ENCODE data around the gene AHCYL1. TPM values are rescaled to one million over a fixed set of nuclear protein-coding genes. Genes with fewer than 3 reads are reported as not detected.

Gene AHCYL1
- total RNA-seq, 1 experiment from 2014 or later = 147 TPM

- Histone ChIP-seq H3K4me3 (peak overlapping the region; percentile 87; the same call in 1 of the 2 replicates), H3F3A (ENCODE audit: insufficient read depth, low read depth) (peaks cover 7% of the 10 kb centered on the region; the same call in 1 of the 2 replicates), H3K9me2 (ENCODE audit: insufficient read depth) (no peaks in the 10 kb centered on the region), H3K27ac (no peak overlapping the region), H2AFZ (no peak overlapping the region), H3K9me3 (ENCODE audit: insufficient read depth, low read depth) (no peaks in the 10 kb centered on the region), H3K4me1 (replicated peaks; ENCODE audit: insufficient read depth) (peaks cover 54% of the 10 kb centered on the region), H3K36me3 (ENCODE audit: low read depth) (peaks cover 61% of the 10 kb centered on the region), H3K79me2 (ENCODE audit: low read depth) (peaks cover 88% of the 10 kb centered on the region), H3K4me2 (peak overlapping the region; percentile 90), H3K27me3 (ENCODE audit: insufficient read depth, low read depth) (no peaks in the 10 kb centered on the region), H4K20me1 (ENCODE audit: insufficient read depth) (peaks cover 34% of the 10 kb centered on the region)
- peak in 1 of 2 experiments; percentile 29 for DNase-seq
- ChIA-PET CTCF (interaction anchor here (0.7 kb wide), 1 partner anchor 23 kb away, joined by 3 read pairs; no protein-coding TSS in a partner anchor), POLR2A (ENCODE audit: unreplicated experiment) (no interaction called here)
- TF ChIP-seq CTCF (conservative IDR thresholded peaks at IDR 0.05) = no peak
- no peak for TF ChIP-seq EZH2 (IDR thresholded peaks at IDR 0.05; ENCODE audit: low read depth)
- intact Hi-C loops (cut with micrococcal nuclease; ENCODE audit: unreplicated experiment) = no loop called here
- no TSS peak for BruUV-seq (replicated peaks)
Observed at GRCh38 chr1:109988349-109988914, 3.9 kb downstream of the AHCYL1 start.

- Histone ChIP-seq H3K4me3 (no peak overlapping the region), H3K9me2 (ENCODE audit: insufficient read depth) (no peaks in the 10 kb centered on the region), H3K36me3 (ENCODE audit: low read depth) (peaks cover 63% of the 10 kb centered on the region), H3F3A (ENCODE audit: insufficient read depth, low read depth) (0 out of 2 replicates have a peak, but pooled peaks cover 5% of the 10 kb centered on the region), H3K79me2 (ENCODE audit: low read depth) (peaks cover 100% of the 10 kb centered on the region), H2AFZ (no peak overlapping the region), H3K9me3 (ENCODE audit: insufficient read depth, low read depth) (no peaks in the 10 kb centered on the region), H3K27me3 (ENCODE audit: insufficient read depth, low read depth) (no peaks in the 10 kb centered on the region), H3K4me1 (replicated peaks; ENCODE audit: insufficient read depth) (peaks cover 45% of the 10 kb centered on the region), H3K4me2 (no peak overlapping the region), H3K27ac (no peak overlapping the region), H4K20me1 (ENCODE audit: insufficient read depth) (peaks cover 34% of the 10 kb centered on the region)
- no TSS peak for BruUV-seq (replicated peaks)
- intact Hi-C loops (cut with micrococcal nuclease; ENCODE audit: unreplicated experiment) = no loop called here
- DNase-seq = no peak
- ChIA-PET CTCF (no interaction called here), POLR2A (ENCODE audit: unreplicated experiment) (no interaction called here)
- no peak for TF ChIP-seq CTCF (conservative IDR thresholded peaks at IDR 0.05)
- no peak for TF ChIP-seq EZH2 (IDR thresholded peaks at IDR 0.05; ENCODE audit: low read depth)
Observed at GRCh38 chr1:109989506-109990301, 5.1 kb downstream of the AHCYL1 start.

- TF ChIP-seq EZH2 (IDR thresholded peaks at IDR 0.05; ENCODE audit: low read depth) (no peak), CTCF (conservative IDR thresholded peaks at IDR 0.05) (no peak)
- no peak overlapping the region for H3K4me2 ChIP-seq
- no peak for DNase-seq
Observed at GRCh38 chr1:109990302-109990653, 5.7 kb downstream of the AHCYL1 start.

More at GRCh38 chr1:109990302-109990653, 5.7 kb downstream of the AHCYL1 start:
- Histone ChIP-seq H2AFZ (no peak overlapping the region), H3K27me3 (ENCODE audit: insufficient read depth, low read depth) (no peaks in the 10 kb centered on the region), H3K4me1 (replicated peaks; ENCODE audit: insufficient read depth) (peaks cover 51% of the 10 kb centered on the region), H3K79me2 (ENCODE audit: low read depth) (peaks cover 100% of the 10 kb centered on the region), H3K9me2 (ENCODE audit: insufficient read depth) (no peaks in the 10 kb centered on the region), H4K20me1 (ENCODE audit: insufficient read depth) (peaks cover 36% of the 10 kb centered on the region), H3K27ac (no peak overlapping the region), H3K4me3 (no peak overlapping the region), H3F3A (ENCODE audit: insufficient read depth, low read depth) (0 out of 2 replicates have a peak, but pooled peaks cover 5% of the 10 kb centered on the region), H3K36me3 (ENCODE audit: low read depth) (peaks cover 69% of the 10 kb centered on the region), H3K9me3 (ENCODE audit: insufficient read depth, low read depth) (no peaks in the 10 kb centered on the region)
- ChIA-PET CTCF (no interaction called here), POLR2A (ENCODE audit: unreplicated experiment) (no interaction called here)
- intact Hi-C loops (cut with micrococcal nuclease; ENCODE audit: unreplicated experiment) = no loop called here
- BruUV-seq (replicated peaks) = no TSS peak
